Activated CD4-positive, alpha-beta T cell treated with anti-CD3 and anti-CD28 coated beads, Interleukin-2, amount 10 ng/mL, durations not matched to agents 7 days and 5 days (primary cell): ENCODE results near the gene TTLL10. TPM values are rescaled to one million over a fixed set of nuclear protein-coding genes. Genes with fewer than 3 reads are reported as not detected.
A peak's percentile ranks its signal among the peaks of the same experiment; 100 is the strongest.
"Not testable (repeated sequence)": the region's sequence is repeated elsewhere in the genome, so short reads cannot be mapped to it uniquely, and the experiment has no call there.

Source experiments
- CTCF ChIA-PET: fragments of 350-600 bp; sonication (Branson Sonifier 250); formaldehyde crosslinking; loops from one replicate; lab custom pipeline; 2021; ENCODE audit warnings: antibody characterized with exemption; lab: Charles Lee
- POLR2A ChIA-PET: fragments of 350-600 bp; sonication (Branson Sonifier 250); formaldehyde crosslinking; loops from one replicate; lab custom pipeline; 2021; ENCODE audit warnings: antibody characterized with exemption; lab: Charles Lee
- DNase-seq: peaks from one replicate; pipeline ENCODE4 v3.0.0-alpha.2; 2020
- H3K27ac Mint-ChIP-seq: one replicate; pipeline ENCODE4 v1.8.0; 2021; ENCODE audit warnings: mild to moderate bottlenecking, moderate library complexity, mixed read lengths
- H3K27me3 Mint-ChIP-seq: one replicate; pipeline ENCODE4 v1.8.0; 2021; ENCODE audit warnings: mixed read lengths
- H3K36me3 Mint-ChIP-seq: one replicate; pipeline ENCODE4 v1.8.0; 2021; ENCODE audit warnings: low read depth, mixed read lengths
- H3K4me1 Mint-ChIP-seq: one replicate; pipeline ENCODE4 v1.8.0; 2021; ENCODE audit warnings: mixed read lengths
- H3K4me3 Mint-ChIP-seq: one replicate; pipeline ENCODE4 v1.8.0; 2021; ENCODE audit warnings: mild to moderate bottlenecking, moderate library complexity, mixed read lengths
- H3K9me3 Mint-ChIP-seq: one replicate; pipeline ENCODE4 v1.8.0; 2021; ENCODE audit warnings: mixed read lengths
- total RNA-seq, 2 experiments: library from RNA; stranded (reverse); gene quantifications; one replicate each; pipeline ENCODE4 v1.2.3, GENCODE V29; 2021

The TTLL10 gene
- total RNA-seq, 2 experiments from 2014 or later, result 0.15 to 0.27 TPM

- CTCF ChIA-PET, result no interaction called here
- no peak overlapping the region for H3K27ac Mint-ChIP-seq
- no peaks in the 10 kb centered on the region for H3K9me3 Mint-ChIP-seq
- DNase-seq, result no peak
- POLR2A ChIA-PET, result no interaction called here
- H3K27me3 Mint-ChIP-seq, result no peaks in the 10 kb centered on the region
- H3K4me3 Mint-ChIP-seq, result no peak overlapping the region
- peaks cover 19% of the 10 kb centered on the region for H3K4me1 Mint-ChIP-seq
- no peaks in the 10 kb centered on the region for H3K36me3 Mint-ChIP-seq
These were observed 39.2 kb upstream of the TTLL10 start for GRCh38 chr1:1134300-1134970.

- H3K4me1 Mint-ChIP-seq, result peaks cover 19% of the 10 kb centered on the region
- ChIA-PET CTCF (interaction anchor here (1.6 to 2.0 kb wide), 2 partner anchors 11 to 13 kb away, joined by 8 to 9 read pairs; no protein-coding TSS in a partner anchor), POLR2A (no interaction called here)
- no peak overlapping the region for H3K4me3 Mint-ChIP-seq
- H3K27ac Mint-ChIP-seq, result peak overlapping the region; percentile 50
- no peak for DNase-seq
- no peaks in the 10 kb centered on the region for H3K9me3 Mint-ChIP-seq
- H3K27me3 Mint-ChIP-seq, result no peaks in the 10 kb centered on the region
- no peaks in the 10 kb centered on the region for H3K36me3 Mint-ChIP-seq
These were observed 38.1 kb upstream of the TTLL10 start for GRCh38 chr1:1135339-1136136.

GRCh38 chr1:1136547-1137230, 37.0 kb upstream of the TTLL10 start:
- CTCF ChIA-PET, result interaction anchor here (0.8 to 2.0 kb wide), 3 partner anchors 12 to 22 kb away, joined by 4 to 9 read pairs (median 8); no protein-coding TSS in a partner anchor
- no peaks in the 10 kb centered on the region for H3K36me3 Mint-ChIP-seq
- no peak overlapping the region for H3K4me3 Mint-ChIP-seq
- H3K27me3 Mint-ChIP-seq, result no peaks in the 10 kb centered on the region
- H3K4me1 Mint-ChIP-seq, result peaks cover 19% of the 10 kb centered on the region
- DNase-seq, result no peak
- peak overlapping the region; percentile 84 for H3K27ac Mint-ChIP-seq
- H3K9me3 Mint-ChIP-seq, result no peaks in the 10 kb centered on the region
- POLR2A ChIA-PET, result no interaction called here

DNA sequence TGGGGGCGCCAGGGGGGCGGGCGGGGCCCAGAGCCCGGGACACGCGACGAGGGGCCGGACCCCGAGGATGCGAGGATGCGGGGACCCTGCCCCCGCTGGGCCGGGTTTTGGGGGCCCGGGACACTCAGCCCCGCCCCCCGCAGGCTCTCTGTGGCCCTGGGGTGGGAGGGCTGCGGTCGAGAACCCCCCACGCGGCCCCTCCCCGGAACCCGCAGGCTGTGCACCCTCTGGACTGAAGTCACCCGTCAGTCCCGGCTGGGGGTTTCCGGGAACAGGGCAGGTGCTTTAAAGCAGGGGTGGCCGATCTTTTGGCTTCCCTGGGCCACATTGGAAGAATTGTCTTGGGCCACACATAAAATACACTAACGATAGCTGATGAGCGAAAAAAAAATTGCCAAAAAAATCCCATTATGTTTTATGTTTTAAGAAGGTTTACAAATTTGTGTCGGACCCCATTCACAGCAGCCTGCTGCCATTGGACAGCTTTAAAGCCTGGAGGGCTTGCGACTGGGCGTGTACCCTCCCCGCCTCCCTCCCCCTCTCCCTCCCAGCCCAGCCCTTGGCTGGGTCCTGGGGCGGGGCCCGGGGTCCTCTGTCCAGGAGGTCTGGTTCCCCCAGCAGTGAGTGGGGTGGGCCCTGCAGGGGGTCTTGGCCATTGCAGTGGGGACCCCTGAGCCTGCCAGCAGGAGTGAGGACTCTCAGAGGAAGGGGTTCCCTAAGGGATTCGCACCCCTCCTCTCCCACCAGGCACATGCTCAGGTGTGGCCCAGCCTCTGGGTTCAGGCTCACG, 36.2 kb upstream of the TTLL10 start:
- ChIA-PET CTCF (interaction anchor here (2.0 kb wide), 1 partner anchor 15 kb away, joined by 8 read pairs; no protein-coding TSS in a partner anchor), POLR2A (no interaction called here)
- H3K27ac Mint-ChIP-seq, result peak overlapping the region; percentile 91
- no peaks in the 10 kb centered on the region for H3K36me3 Mint-ChIP-seq
- peaks cover 23% of the 10 kb centered on the region for H3K4me1 Mint-ChIP-seq
- peak overlapping the region; percentile 61 for H3K4me3 Mint-ChIP-seq
- peak; percentile 69 for DNase-seq
- no peaks in the 10 kb centered on the region for H3K27me3 Mint-ChIP-seq
- H3K9me3 Mint-ChIP-seq, result no peaks in the 10 kb centered on the region

GRCh38 chr1:1140673-1141072, 33.0 kb upstream of the TTLL10 start:
- H3K36me3 Mint-ChIP-seq, result no peaks in the 10 kb centered on the region
- no peak for DNase-seq
- ChIA-PET POLR2A (no interaction called here), CTCF (no interaction called here)
- H3K4me1 Mint-ChIP-seq, result peaks cover 39% of the 10 kb centered on the region
- H3K4me3 Mint-ChIP-seq, result no peak overlapping the region
- H3K27ac Mint-ChIP-seq, result no peak overlapping the region
- no peaks in the 10 kb centered on the region for H3K27me3 Mint-ChIP-seq
- no peaks in the 10 kb centered on the region for H3K9me3 Mint-ChIP-seq

GRCh38 chr1:1141244-1141910, 32.3 kb upstream of the TTLL10 start:
- Mint-ChIP-seq H3K9me3 (no peaks in the 10 kb centered on the region), H3K36me3 (no peaks in the 10 kb centered on the region), H3K4me3 (no peak overlapping the region), H3K27ac (no peak overlapping the region), H3K4me1 (peaks cover 37% of the 10 kb centered on the region), H3K27me3 (no peaks in the 10 kb centered on the region)
- ChIA-PET CTCF (no interaction called here), POLR2A (no interaction called here)
- DNase-seq, result peak; percentile 40

DNA sequence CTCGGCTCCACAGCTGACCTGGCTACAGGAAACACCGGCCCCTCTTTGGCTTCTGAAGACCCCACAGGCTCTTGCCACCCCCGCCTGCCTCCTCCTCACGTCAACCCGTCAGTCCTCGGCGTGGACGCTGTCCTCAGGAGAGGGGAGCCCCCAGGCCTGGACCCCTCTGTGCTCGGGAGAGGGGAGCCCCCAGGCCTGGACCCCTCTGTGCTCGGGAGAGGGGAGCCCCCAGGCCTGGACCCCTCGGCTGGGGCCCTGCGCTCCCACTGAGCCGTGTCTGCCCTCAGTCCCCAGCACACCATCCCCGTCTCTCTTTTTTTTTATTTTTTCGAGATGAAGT, 31.8 kb upstream of the TTLL10 start:
- CTCF ChIA-PET, result no interaction called here
- POLR2A ChIA-PET, result no interaction called here
- H3K36me3 Mint-ChIP-seq, result no peaks in the 10 kb centered on the region
- H3K27me3 Mint-ChIP-seq, result no peaks in the 10 kb centered on the region
- peaks cover 36% of the 10 kb centered on the region for H3K4me1 Mint-ChIP-seq
- DNase-seq, result no peak
- no peaks in the 10 kb centered on the region for H3K9me3 Mint-ChIP-seq
- H3K27ac Mint-ChIP-seq, result peak overlapping the region; percentile 65
- H3K4me3 Mint-ChIP-seq, result no peak overlapping the region

- H3K27me3 Mint-ChIP-seq, CTCF ChIA-PET, H3K36me3 Mint-ChIP-seq, DNase-seq, POLR2A ChIA-PET, H3K9me3 Mint-ChIP-seq, H3K4me3 Mint-ChIP-seq: not testable (repeated sequence)
- peaks cover 36% of the 10 kb centered on the region for H3K4me1 Mint-ChIP-seq
- H3K27ac Mint-ChIP-seq, result peak overlapping the region; percentile 65
These were observed 31.3 kb upstream of the TTLL10 start for GRCh38 chr1:1142352-1142751.

DNA sequence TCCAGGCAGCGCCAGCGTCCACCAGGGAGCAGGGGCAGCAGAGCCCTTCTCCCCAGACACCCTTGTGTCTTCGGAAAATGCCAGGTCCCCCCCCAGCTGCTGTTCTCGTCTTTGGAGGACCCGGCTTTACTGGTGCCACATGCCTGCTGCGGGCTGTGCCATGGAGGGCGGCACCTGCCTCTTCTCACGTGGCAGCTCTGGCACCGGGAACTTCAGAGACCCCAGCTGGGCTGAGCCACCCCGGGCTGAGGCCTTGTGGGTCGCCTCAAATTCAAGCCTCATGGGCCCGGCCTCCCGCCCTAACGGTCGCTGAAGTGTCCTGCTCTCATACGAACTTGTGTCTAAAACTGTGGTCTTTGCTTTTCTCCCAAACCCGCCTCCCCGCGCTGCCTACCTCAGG, 30.8 kb upstream of the TTLL10 start:
- Mint-ChIP-seq H3K9me3 (no peaks in the 10 kb centered on the region), H3K4me3 (no peak overlapping the region), H3K4me1 (peaks cover 32% of the 10 kb centered on the region), H3K27me3 (no peaks in the 10 kb centered on the region), H3K27ac (peak overlapping the region; percentile 65), H3K36me3 (no peaks in the 10 kb centered on the region)
- ChIA-PET CTCF (interaction anchor here (1.1 kb wide), 1 partner anchor 13 kb away, joined by 3 read pairs; no protein-coding TSS in a partner anchor), POLR2A (no interaction called here)
- DNase-seq, result no peak

DNA sequence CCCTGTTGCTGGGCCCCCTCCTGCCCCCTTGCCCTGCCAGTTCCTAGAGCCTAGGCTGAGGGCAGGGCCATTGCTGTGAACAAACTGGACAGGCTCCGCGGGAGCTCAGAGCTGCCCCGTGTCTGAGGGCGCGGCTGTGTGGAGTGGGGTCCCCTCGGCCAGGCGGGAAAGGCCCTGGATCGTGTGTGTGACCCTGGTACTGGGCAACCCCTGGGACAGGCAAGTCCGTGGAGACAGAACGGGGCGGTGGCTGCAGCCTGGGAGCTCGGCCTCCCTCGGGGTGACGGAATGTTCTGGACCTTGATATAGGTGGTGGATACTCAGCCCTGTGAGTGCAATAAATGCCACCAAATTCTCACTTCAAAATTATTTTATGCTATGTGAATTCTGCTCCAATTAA, 30.0 kb upstream of the TTLL10 start:
- H3K36me3 Mint-ChIP-seq, result no peaks in the 10 kb centered on the region
- peaks cover 29% of the 10 kb centered on the region for H3K4me1 Mint-ChIP-seq
- no peaks in the 10 kb centered on the region for H3K27me3 Mint-ChIP-seq
- H3K4me3 Mint-ChIP-seq, result peak overlapping the region; percentile 30
- ChIA-PET CTCF (interaction anchor here (1.1 kb wide), 1 partner anchor 13 kb away, joined by 3 read pairs; no protein-coding TSS in a partner anchor), POLR2A (no interaction called here)
- H3K9me3 Mint-ChIP-seq, result no peaks in the 10 kb centered on the region
- DNase-seq, result no peak
- peak overlapping the region; percentile 98 for H3K27ac Mint-ChIP-seq

- H3K27ac Mint-ChIP-seq, result peak overlapping the region; percentile 98
- CTCF ChIA-PET, result no interaction called here
- H3K4me3 Mint-ChIP-seq, result peak overlapping the region; percentile 30
These were observed 29.4 kb upstream of the TTLL10 start for GRCh38 chr1:1144122-1144842.

More at GRCh38 chr1:1144122-1144842, 29.4 kb upstream of the TTLL10 start:
- Mint-ChIP-seq H3K9me3 (no peaks in the 10 kb centered on the region), H3K4me1 (peaks cover 27% of the 10 kb centered on the region), H3K36me3 (no peaks in the 10 kb centered on the region), H3K27me3 (no peaks in the 10 kb centered on the region)
- POLR2A ChIA-PET, result no interaction called here
- peak; percentile 73 for DNase-seq
